PC-9 (cell line): Measurements from ENCODE around the gene ERP29. TPM values are rescaled to one million over a fixed set of nuclear protein-coding genes. Genes with fewer than 3 reads are reported as not detected.

Source experiments
- Bru-seq: library from RNA; stranded (reverse); fragments of 400-500 nt; gene quantifications from one replicate; lab custom pipeline; 2021; lab: Mats Ljungman, UMichigan
- BruChase-seq, 2 experiments: library from RNA; stranded (reverse); fragments of 400-500 nt; gene quantifications; one replicate each; lab custom pipeline; 2021; lab: Mats Ljungman, UMichigan
- BruUV-seq: library from RNA; stranded (reverse); fragments of 400-500 nt; replicated peaks from 2 replicates; lab custom pipeline; 2021; lab: Mats Ljungman, UMichigan
- CTCF ChIA-PET: fragments of 300-600 bp; sonication (Branson Sonifier 250); formaldehyde crosslinking; loops from one replicate; lab custom pipeline; 2022; ENCODE audit warnings: antibody characterized with exemption; lab: Charles Lee
- POLR2A ChIA-PET: fragments of 300-600 bp; sonication (Branson Sonifier 250); formaldehyde crosslinking; loops from one replicate; lab custom pipeline; 2022; ENCODE audit warnings: antibody characterized with exemption; ENCODE audit not compliant: unreplicated experiment; lab: Charles Lee
- DNase-seq, 2 experiments: peaks; one replicate each; pipeline versions ENCODE4 v3.0.0 to v3.0.0-alpha.2; 2015 to 2022; ENCODE audit warnings: mixed read lengths in 1 of 2
- H2AFZ ChIP-seq: fragments of 200-600 bp; sonication (generic); 2 replicates; pipeline ENCODE4 v1.8.1; 2017; ENCODE audit warnings: antibody characterized with exemption
- H3F3A ChIP-seq: fragments of 200-600 bp; sonication (generic); 2 replicates; pipeline ENCODE4 v1.8.1; 2017; ENCODE audit warnings: antibody characterized with exemption, mild to moderate bottlenecking, low read depth; ENCODE audit not compliant: insufficient read depth
- H3K27ac ChIP-seq: fragments of 200-600 bp; sonication (generic); 2 replicates; pipeline ENCODE4 v1.6.1; 2016; ENCODE audit warnings: mixed run types
- H3K27me3 ChIP-seq: fragments of 200-600 bp; sonication (generic); 2 replicates; pipeline ENCODE4 v1.6.1; 2016; ENCODE audit warnings: low read depth, mixed run types; ENCODE audit not compliant: insufficient read depth
- H3K36me3 ChIP-seq: fragments of 200-600 bp; sonication (generic); 2 replicates; pipeline ENCODE4 v1.6.1; 2016; ENCODE audit warnings: low read depth, mixed run types
- H3K4me1 ChIP-seq: fragments of 200-600 bp; sonication (generic); replicated peaks from 2 replicates; pipeline ENCODE4 v1.6.1; 2016; ENCODE audit warnings: mixed run types; ENCODE audit not compliant: insufficient read depth
- H3K4me2 ChIP-seq: fragments of 200-600 bp; sonication (generic); 2 replicates; pipeline ENCODE4 v1.6.1; 2017; ENCODE audit warnings: mixed run types
- H3K4me3 ChIP-seq: fragments of 200-600 bp; sonication (generic); 2 replicates; pipeline ENCODE4 v1.6.1; 2016; ENCODE audit warnings: mixed run types
- H3K79me2 ChIP-seq: fragments of 200-600 bp; sonication (generic); 2 replicates; pipeline ENCODE4 v1.6.1; 2017; ENCODE audit warnings: low read depth, mixed run types
- H3K9me2 ChIP-seq: fragments of 200-600 bp; sonication (generic); 2 replicates; pipeline ENCODE4 v1.8.1; 2017; ENCODE audit warnings: mild to moderate bottlenecking; ENCODE audit not compliant: insufficient read depth
- H3K9me3 ChIP-seq: fragments of 200-600 bp; sonication (generic); 2 replicates; pipeline ENCODE4 v1.8.1; 2016; ENCODE audit warnings: low read depth; ENCODE audit not compliant: insufficient read depth
- H4K20me1 ChIP-seq: fragments of 200-600 bp; sonication (generic); 2 replicates; pipeline ENCODE4 v1.8.1; 2017; ENCODE audit not compliant: insufficient read depth
- EZH2 ChIP-seq: fragments of 200-600 bp; sonication (generic); IDR thresholded peaks from 2 replicates; pipeline ENCODE4 v1.8.0; 2017; ENCODE audit warnings: antibody characterized with exemption, low read depth
- intact Hi-C: fragments of 100-400 bp; cut with micrococcal nuclease; formaldehyde crosslinking; loops from one replicate; pipeline ENCODE4 v1.10.0; 2022; ENCODE audit not compliant: unreplicated experiment
- long read RNA-seq: library from polyadenylated mRNA; stranded (forward); transcript quantifications from one replicate; pipeline ENCODE4 v2.0.0, GENCODE V29; 2022
- total RNA-seq: library from RNA; stranded (reverse); gene quantifications from 2 replicates; pipeline ENCODE4 v1.2.3, GENCODE V29; 2021
- TF ChIP-seq, protein P1 (sequence below): fragments of 200-600 bp; sonication (generic); conservative IDR thresholded peaks from 2 replicates; pipeline ENCODE4 v1.6.1; 2017; ENCODE audit warnings: mixed run types, antibody characterized with exemption, mild to moderate bottlenecking, moderate library complexity

ERP29 gene
- 131 and 154 TPM in 2 replicates for total RNA-seq
- percentile 87 among the genes with signal in this experiment for Bru-seq, nascent RNA
- BruChase-seq, experiment 1, labeled RNA remaining after a 2-hour chase = percentile 91 among the genes with signal in this experiment
- percentile 89 among the genes with signal in this experiment for BruChase-seq, experiment 2, labeled RNA remaining after a 6-hour chase
- long read RNA-seq, transcript ERP29-202 (2 exons, 1,333 nt) = minor isoform, 13 of 252 reads
- long read RNA-seq, transcript ERP29-201 (3 exons, 1,735 nt) = major isoform, 218 of 252 reads
- long read RNA-seq, partial matches to known transcripts = 20 of 252 reads
- long read RNA-seq, other reads (novel, unspliced or antisense) = 1 of 252 reads

- Histone ChIP-seq H2AFZ (peak within 1 kb of the TSS; percentile 91), H3F3A (peaks cover 47% of the 10 kb centered on the region), H3K9me2 (no peaks in the 10 kb centered on the region), H3K79me2 (peaks cover 63% of the 10 kb centered on the region), H3K9me3 (no peaks in the 10 kb centered on the region), H3K27me3 (no peaks in the 10 kb centered on the region), H3K4me3 (peak within 1 kb of the TSS; percentile 86), H3K27ac (peak within 1 kb of the TSS; percentile 88), H4K20me1 (peaks cover 11% of the 10 kb centered on the region; the same call in 1 of the 2 replicates), H3K36me3 (peaks cover 9% of the 10 kb centered on the region), H3K4me1 (peaks cover 36% of the 10 kb centered on the region), H3K4me2 (peak within 1 kb of the TSS; percentile 97)
- TSS peak; percentile 77 for BruUV-seq
- DNase-seq = peak; percentile 91 to 98
- ChIA-PET POLR2A (interaction anchor here (0.6 to 0.9 kb wide), 6 partner anchors 36 to 1233 kb away, joined by 3 to 8 read pairs (median 4); no protein-coding TSS in a partner anchor), CTCF (interaction anchor here (0.5 to 0.7 kb wide), 2 partner anchors 97 to 374 kb away, joined by 3 to 8 read pairs; no protein-coding TSS in a partner anchor)
- TF ChIP-seq, protein P1, sequence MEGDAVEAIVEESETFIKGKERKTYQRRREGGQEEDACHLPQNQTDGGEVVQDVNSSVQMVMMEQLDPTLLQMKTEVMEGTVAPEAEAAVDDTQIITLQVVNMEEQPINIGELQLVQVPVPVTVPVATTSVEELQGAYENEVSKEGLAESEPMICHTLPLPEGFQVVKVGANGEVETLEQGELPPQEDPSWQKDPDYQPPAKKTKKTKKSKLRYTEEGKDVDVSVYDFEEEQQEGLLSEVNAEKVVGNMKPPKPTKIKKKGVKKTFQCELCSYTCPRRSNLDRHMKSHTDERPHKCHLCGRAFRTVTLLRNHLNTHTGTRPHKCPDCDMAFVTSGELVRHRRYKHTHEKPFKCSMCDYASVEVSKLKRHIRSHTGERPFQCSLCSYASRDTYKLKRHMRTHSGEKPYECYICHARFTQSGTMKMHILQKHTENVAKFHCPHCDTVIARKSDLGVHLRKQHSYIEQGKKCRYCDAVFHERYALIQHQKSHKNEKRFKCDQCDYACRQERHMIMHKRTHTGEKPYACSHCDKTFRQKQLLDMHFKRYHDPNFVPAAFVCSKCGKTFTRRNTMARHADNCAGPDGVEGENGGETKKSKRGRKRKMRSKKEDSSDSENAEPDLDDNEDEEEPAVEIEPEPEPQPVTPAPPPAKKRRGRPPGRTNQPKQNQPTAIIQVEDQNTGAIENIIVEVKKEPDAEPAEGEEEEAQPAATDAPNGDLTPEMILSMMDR = peak; percentile 68
- no peak for TF ChIP-seq EZH2
- intact Hi-C loops = loop anchor here (1.0 to 5.0 kb wide), 5 partner anchors 68 to 441 kb away; partner anchors contain the start of genes MAPKAPK5 and PTPN11
Measured at GRCh38 chr12:112012775-112013600, at the start of gene ERP29, which contains the start of gene TMEM116. Gene ERP29, plus strand, starts transcription at chr12:112013426. Its CDS starts 40 bp downstream, at chr12:112013466. Gene TMEM116, minus strand, starts transcription at chr12:112013165. Its CDS starts 7,895 bp downstream, at chr12:112005270.

- no peaks in the 10 kb centered on the region for H4K20me1 ChIP-seq
- no peaks in the 10 kb centered on the region for H3K79me2 ChIP-seq
- H3K4me1 ChIP-seq = no peaks in the 10 kb centered on the region
- H3K27ac ChIP-seq = no peak overlapping the region
- intact Hi-C loops = no loop called here
- no peaks in the 10 kb centered on the region for H3K9me3 ChIP-seq
- no peak overlapping the region for H3K4me2 ChIP-seq
- no peaks in the 10 kb centered on the region for H3K36me3 ChIP-seq
- no peak overlapping the region for H2AFZ ChIP-seq
- CTCF ChIA-PET = no interaction called here
- no peaks in the 10 kb centered on the region for H3K9me2 ChIP-seq
- POLR2A ChIA-PET = no interaction called here
- BruUV-seq = no TSS peak
- no peak for DNase-seq
- H3F3A ChIP-seq = no peaks in the 10 kb centered on the region
- TF ChIP-seq, protein P1 = no peak
- TF ChIP-seq EZH2 = no peak
- no peak overlapping the region for H3K4me3 ChIP-seq
- no peaks in the 10 kb centered on the region for H3K27me3 ChIP-seq
Measured at GRCh38 chr12:111964935-111965334, 48.3 kb upstream of the ERP29 start.

DNA sequence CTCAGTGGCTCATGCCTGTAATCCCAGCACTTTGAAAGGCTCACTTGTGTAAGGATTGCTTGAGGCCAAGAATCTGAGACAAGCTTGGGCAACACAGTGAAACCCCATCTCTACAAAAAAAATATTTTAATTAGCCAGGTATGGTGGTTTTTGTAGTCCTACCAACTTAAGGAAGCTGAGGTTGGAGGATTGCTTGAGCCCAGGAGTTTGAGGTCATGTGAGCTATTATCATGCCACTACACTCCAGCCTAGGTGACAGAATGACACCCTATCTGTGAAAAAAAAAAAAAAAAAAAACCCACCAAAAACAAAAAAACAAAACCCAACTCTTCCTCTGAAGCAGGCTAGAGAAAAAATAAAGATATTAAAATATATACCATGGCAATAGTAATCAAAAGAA lies 41.4 kb upstream of the ERP29 start:
- BruUV-seq = no TSS peak
- POLR2A ChIA-PET = no interaction called here
- H3K4me3 ChIP-seq = no peak overlapping the region

More for the DNA sequence above, 41.4 kb upstream of the ERP29 start:
- Histone ChIP-seq H3K9me2 (no peaks in the 10 kb centered on the region), H3K4me2 (no peak overlapping the region), H3F3A (no peaks in the 10 kb centered on the region; the same call in none of the 2 replicates), H3K27me3 (no peaks in the 10 kb centered on the region), H3K36me3 (no peaks in the 10 kb centered on the region), H3K27ac (no peak overlapping the region), H3K9me3 (0 out of 2 replicates have a peak, but pooled peaks cover 6% of the 10 kb centered on the region), H3K4me1 (peaks cover 5% of the 10 kb centered on the region), H3K79me2 (no peaks in the 10 kb centered on the region; the same call in 1 of the 2 replicates), H4K20me1 (no peaks in the 10 kb centered on the region), H2AFZ (no peak overlapping the region)
- intact Hi-C loops = no loop called here
- TF ChIP-seq EZH2 = no peak
- TF ChIP-seq, protein P1 = no peak
- CTCF ChIA-PET = no interaction called here
- no peak for DNase-seq
